Measurements from ENCODE around the gene YIPF6.

GRCh38 chrX:68506649-68507048 is 7.8 kb downstream of the YIPF6 start:
- no peak for TF ChIP-seq CTCF (IDR thresholded peaks at IDR 0.05)
- TF ChIP-seq POLR2A (IDR thresholded peaks at IDR 0.05): no peak

All from testis (tissue), 2 donors.